ENCODE measurements around the gene AQP9.
A peak's percentile ranks its signal among the peaks of the same experiment; 100 is the strongest.

Gene AQP9

DNA sequence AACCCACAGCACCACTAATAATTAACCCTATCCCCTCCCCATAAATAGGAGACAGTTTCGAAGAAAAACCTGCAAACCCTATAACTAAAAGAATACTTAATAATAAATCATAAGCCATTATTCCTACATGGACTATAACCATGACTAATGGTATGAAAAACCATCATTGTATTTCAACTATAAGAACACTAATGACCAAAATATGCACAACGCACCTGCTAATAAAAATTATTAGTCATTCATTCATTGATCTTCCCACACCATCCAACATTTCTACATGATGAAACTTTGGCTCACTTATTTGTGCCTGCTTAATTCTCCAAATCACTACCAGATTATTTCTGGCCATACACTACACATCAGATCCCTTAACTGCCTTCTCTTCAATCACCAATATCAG is 16.6 kb downstream of the AQP9 start:
- no peaks in the 10 kb centered on the region for H3K4me1 Mint-ChIP-seq
- no peak overlapping the region for H3K4me3 Mint-ChIP-seq
- no peaks in the 10 kb centered on the region for H3K27me3 Mint-ChIP-seq
- H3K36me3 Mint-ChIP-seq: no peaks in the 10 kb centered on the region
- no peak overlapping the region for H3K27ac Mint-ChIP-seq
- no peaks in the 10 kb centered on the region for H3K9me3 Mint-ChIP-seq
- no peak for ATAC-seq

DNA sequence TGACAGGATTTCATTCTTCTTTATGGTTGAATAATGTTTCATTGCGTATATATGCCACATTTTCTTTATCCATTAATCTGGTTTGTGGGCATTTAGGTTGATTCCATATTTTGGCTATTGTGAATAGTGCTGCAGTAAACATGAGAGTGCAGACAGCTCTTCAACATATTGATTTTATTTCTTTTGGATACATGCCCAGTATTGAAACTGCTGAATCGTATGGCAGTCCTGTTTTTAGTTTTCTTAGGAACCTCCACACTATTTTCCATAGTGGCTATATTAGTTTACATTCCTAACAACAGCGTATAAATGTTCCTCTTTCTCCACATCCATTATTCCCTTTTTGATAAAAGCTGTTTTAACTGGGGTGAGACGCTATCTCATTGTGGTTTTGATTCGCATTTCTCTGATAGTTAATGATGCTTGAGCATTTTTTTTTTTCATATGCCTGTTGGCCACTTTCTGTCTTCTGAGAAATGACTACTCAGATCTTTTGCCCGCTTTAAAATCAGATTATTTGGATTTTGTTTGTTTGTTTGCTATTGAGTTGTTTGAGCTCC is 21.7 kb downstream of the AQP9 start:
- no peak overlapping the region for H3K4me3 Mint-ChIP-seq

GRCh38 chr15:58161436-58161930 is 23.3 kb downstream of the AQP9 start:
- Mint-ChIP-seq H3K27ac (no peak overlapping the region), H3K27me3 (peaks cover 30% of the 10 kb centered on the region), H3K4me1 (no peaks in the 10 kb centered on the region), H3K36me3 (no peaks in the 10 kb centered on the region), H3K4me3 (no peak overlapping the region), H3K9me3 (no peaks in the 10 kb centered on the region)
- ATAC-seq: no peak

More for the DNA sequence above, 21.7 kb downstream of the AQP9 start:
- ATAC-seq: no peak
- no peaks in the 10 kb centered on the region for H3K36me3 Mint-ChIP-seq
- no peaks in the 10 kb centered on the region for H3K9me3 Mint-ChIP-seq
- no peak overlapping the region for H3K27ac Mint-ChIP-seq
- no peaks in the 10 kb centered on the region for H3K4me1 Mint-ChIP-seq
- peaks cover 30% of the 10 kb centered on the region for H3K27me3 Mint-ChIP-seq

- H3K36me3 Mint-ChIP-seq: no peaks in the 10 kb centered on the region
- H3K9me3 Mint-ChIP-seq: no peaks in the 10 kb centered on the region
- no peak for ATAC-seq
- H3K4me1 Mint-ChIP-seq: no peaks in the 10 kb centered on the region
- peaks cover 30% of the 10 kb centered on the region for H3K27me3 Mint-ChIP-seq
- H3K4me3 Mint-ChIP-seq: no peak overlapping the region
- H3K27ac Mint-ChIP-seq: no peak overlapping the region
These were observed 25.8 kb downstream of the AQP9 start for GRCh38 chr15:58163985-58164384.

- ATAC-seq: no peak
- peaks cover 30% of the 10 kb centered on the region for H3K27me3 Mint-ChIP-seq
- no peaks in the 10 kb centered on the region for H3K36me3 Mint-ChIP-seq
These were observed 26.7 kb downstream of the AQP9 start for GRCh38 chr15:58164926-58165325.

DNA sequence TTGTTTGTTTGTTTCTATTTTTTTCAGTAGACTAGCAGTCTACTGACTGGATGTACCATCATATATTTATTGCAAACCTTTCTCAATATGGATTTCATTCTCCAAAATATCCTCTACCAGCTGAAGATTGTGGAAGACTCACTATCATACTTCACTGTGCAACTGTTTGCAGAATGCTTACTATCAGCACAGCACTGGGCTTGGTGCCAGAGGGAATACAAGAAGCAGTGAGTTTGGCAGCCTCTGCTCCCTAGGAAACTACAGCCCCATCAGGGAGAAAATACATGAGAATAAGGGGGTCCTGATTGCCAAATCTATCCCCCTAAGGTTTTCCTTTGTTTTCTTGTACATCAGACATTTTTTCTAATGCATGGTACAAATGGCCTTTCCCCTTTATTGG is 27.5 kb downstream of the AQP9 start:
- Mint-ChIP-seq H3K27ac (no peak overlapping the region), H3K4me3 (no peak overlapping the region), H3K4me1 (no peaks in the 10 kb centered on the region), H3K9me3 (no peaks in the 10 kb centered on the region), H3K36me3 (no peaks in the 10 kb centered on the region), H3K27me3 (peaks cover 25% of the 10 kb centered on the region)
- ATAC-seq: no peak

More at GRCh38 chr15:58164926-58165325, 26.7 kb downstream of the AQP9 start:
- H3K4me3 Mint-ChIP-seq: no peak overlapping the region
- H3K27ac Mint-ChIP-seq: no peak overlapping the region
- H3K4me1 Mint-ChIP-seq: no peaks in the 10 kb centered on the region
- no peaks in the 10 kb centered on the region for H3K9me3 Mint-ChIP-seq

DNA sequence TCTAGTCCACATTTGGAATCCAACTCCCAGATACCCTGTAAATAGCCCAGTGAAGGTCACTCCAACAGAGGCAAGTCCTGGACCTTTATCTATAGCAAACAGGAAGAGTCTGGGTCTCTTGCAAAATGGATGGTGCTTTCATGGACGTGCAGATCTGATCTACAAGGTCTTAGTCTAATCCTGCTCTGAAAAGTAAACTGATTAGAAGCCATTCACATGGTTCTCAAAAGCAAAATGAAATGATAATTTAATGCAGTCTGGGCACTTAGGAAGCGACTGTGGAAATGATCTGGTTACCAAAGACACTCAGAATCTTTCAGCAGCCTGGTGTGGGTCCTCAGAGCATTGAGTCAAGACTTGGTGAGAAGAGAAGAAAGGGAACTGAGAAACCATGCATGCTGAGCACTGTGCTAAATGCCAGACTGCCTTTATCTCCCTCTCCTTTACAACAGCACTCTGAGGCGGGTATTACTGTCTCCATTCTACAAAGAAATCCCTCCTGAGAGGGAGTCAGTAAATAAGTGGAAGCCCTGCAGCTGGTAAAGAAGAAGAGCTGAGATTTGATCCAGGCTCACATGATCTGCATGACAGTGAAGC is 29.0 kb downstream of the AQP9 start:
- H3K36me3 Mint-ChIP-seq: no peaks in the 10 kb centered on the region

GRCh38 chr15:58169934-58170333 is 31.8 kb downstream of the AQP9 start:
- no peak for ATAC-seq
- Mint-ChIP-seq H3K27me3 (peaks cover 22% of the 10 kb centered on the region), H3K4me1 (no peaks in the 10 kb centered on the region), H3K36me3 (no peaks in the 10 kb centered on the region), H3K27ac (no peak overlapping the region), H3K4me3 (no peak overlapping the region), H3K9me3 (no peaks in the 10 kb centered on the region)

More for the DNA sequence above, 29.0 kb downstream of the AQP9 start:
- Mint-ChIP-seq H3K27me3 (peaks cover 26% of the 10 kb centered on the region), H3K27ac (no peak overlapping the region), H3K9me3 (no peaks in the 10 kb centered on the region), H3K4me1 (no peaks in the 10 kb centered on the region), H3K4me3 (no peak overlapping the region)
- peak; percentile 75 for ATAC-seq

GRCh38 chr15:58171476-58172061 is 33.4 kb downstream of the AQP9 start:
- Mint-ChIP-seq H3K36me3 (no peaks in the 10 kb centered on the region), H3K4me3 (no peak overlapping the region), H3K4me1 (no peaks in the 10 kb centered on the region), H3K27me3 (peaks cover 30% of the 10 kb centered on the region), H3K9me3 (no peaks in the 10 kb centered on the region), H3K27ac (no peak overlapping the region)
- no peak for ATAC-seq

DNA sequence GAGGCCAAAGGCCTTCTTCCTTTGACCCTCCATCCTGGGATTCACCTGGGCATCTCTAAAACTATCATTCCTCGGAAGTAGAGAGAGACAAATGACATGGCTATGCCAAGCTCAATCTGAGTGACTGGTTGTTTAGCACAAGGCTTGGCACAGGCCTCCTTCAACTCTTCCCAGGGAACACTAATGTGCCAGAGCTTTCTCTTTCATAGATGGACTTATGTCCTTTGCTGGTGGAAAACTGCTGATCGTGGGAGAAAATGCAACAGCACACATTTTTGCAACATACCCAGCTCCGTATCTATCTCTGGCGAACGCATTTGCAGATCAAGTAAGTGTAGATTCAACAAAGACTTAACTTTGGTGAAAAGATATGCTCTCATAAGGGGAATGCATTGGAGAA is 36.5 kb downstream of the AQP9 start:
- ATAC-seq: no peak
- Mint-ChIP-seq H3K9me3 (no peaks in the 10 kb centered on the region), H3K27me3 (peaks cover 30% of the 10 kb centered on the region)

DNA sequence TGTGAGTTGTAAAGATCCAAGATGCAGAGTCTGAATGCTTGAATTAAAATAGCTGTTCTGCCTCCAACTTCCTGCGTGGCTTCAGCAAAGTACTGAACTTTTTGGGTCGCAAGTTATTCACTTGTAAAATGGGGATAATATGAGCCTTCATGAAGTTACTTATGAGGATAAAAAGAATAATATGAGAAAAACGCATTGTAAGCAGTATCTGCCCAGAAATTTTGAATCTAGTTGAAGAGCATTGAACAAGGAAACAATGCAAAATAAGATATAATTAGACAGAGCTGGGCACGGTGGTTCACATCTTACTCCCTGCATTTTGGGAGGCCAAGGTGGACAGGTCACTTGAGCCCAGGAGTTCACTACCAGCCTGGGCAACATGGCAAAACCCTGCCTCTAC is 37.8 kb downstream of the AQP9 start:
- no peak for ATAC-seq

More for the DNA sequence above, 36.5 kb downstream of the AQP9 start:
- H3K4me3 Mint-ChIP-seq: no peak overlapping the region
- no peaks in the 10 kb centered on the region for H3K36me3 Mint-ChIP-seq
- no peak overlapping the region for H3K27ac Mint-ChIP-seq
- no peaks in the 10 kb centered on the region for H3K4me1 Mint-ChIP-seq

DNA sequence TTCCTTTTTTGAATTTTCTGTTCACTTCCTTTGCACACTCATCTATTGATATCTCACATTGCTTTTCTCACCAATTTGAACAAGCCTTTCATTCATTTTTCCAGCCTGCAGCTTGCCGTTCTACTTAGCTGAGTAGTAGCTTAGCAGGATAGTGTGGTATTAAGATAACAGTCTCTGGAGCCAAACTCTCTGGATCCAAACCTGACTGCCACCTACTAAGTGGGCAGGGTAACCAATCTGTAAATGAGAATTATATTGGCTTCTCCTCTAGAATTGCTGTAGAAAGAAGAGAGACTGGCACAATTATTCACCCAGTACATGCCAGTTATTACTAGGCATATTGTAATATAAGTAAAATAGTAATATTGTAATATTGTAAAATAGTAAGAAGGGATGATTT is 40.5 kb downstream of the AQP9 start:
- Mint-ChIP-seq H3K4me1 (no peaks in the 10 kb centered on the region), H3K4me3 (no peak overlapping the region), H3K9me3 (no peaks in the 10 kb centered on the region), H3K27me3 (peaks cover 32% of the 10 kb centered on the region), H3K36me3 (no peaks in the 10 kb centered on the region), H3K27ac (no peak overlapping the region)
- no peak for ATAC-seq

More for the DNA sequence above, 37.8 kb downstream of the AQP9 start:
- Mint-ChIP-seq H3K4me1 (no peaks in the 10 kb centered on the region), H3K27me3 (peaks cover 35% of the 10 kb centered on the region), H3K27ac (no peak overlapping the region), H3K4me3 (no peak overlapping the region), H3K9me3 (no peaks in the 10 kb centered on the region), H3K36me3 (no peaks in the 10 kb centered on the region)

- Mint-ChIP-seq H3K4me1 (no peaks in the 10 kb centered on the region), H3K9me3 (no peaks in the 10 kb centered on the region), H3K27ac (no peak overlapping the region), H3K27me3 (peaks cover 26% of the 10 kb centered on the region), H3K4me3 (no peak overlapping the region), H3K36me3 (no peaks in the 10 kb centered on the region)
- no peak for ATAC-seq
These were observed 41.0 kb downstream of the AQP9 start for GRCh38 chr15:58179206-58179605.

GRCh38 chr15:58179741-58180381 is 41.7 kb downstream of the AQP9 start:
- Mint-ChIP-seq H3K27ac (no peak overlapping the region), H3K4me3 (no peak overlapping the region), H3K9me3 (no peaks in the 10 kb centered on the region), H3K4me1 (no peaks in the 10 kb centered on the region), H3K36me3 (no peaks in the 10 kb centered on the region), H3K27me3 (peaks cover 24% of the 10 kb centered on the region)
- no peak for ATAC-seq

GRCh38 chr15:58182460-58183163 is 44.4 kb downstream of the AQP9 start:
- H3K9me3 Mint-ChIP-seq: no peaks in the 10 kb centered on the region
- ATAC-seq: peak; percentile 67
- H3K27ac Mint-ChIP-seq: no peak overlapping the region
- H3K27me3 Mint-ChIP-seq: peaks cover 28% of the 10 kb centered on the region
- no peaks in the 10 kb centered on the region for H3K4me1 Mint-ChIP-seq
- H3K36me3 Mint-ChIP-seq: no peaks in the 10 kb centered on the region
- no peak overlapping the region for H3K4me3 Mint-ChIP-seq
